NAMALWA (cell line): ENCODE data around the gene CFI.
A peak's percentile ranks its signal among the peaks of the same experiment; 100 is the strongest.

Experiments
- DNase-seq: peaks from one replicate; pipeline ENCODE4 v3.0.0-alpha.2; 2015; ENCODE audit warnings: low spot score

Gene CFI

DNA sequence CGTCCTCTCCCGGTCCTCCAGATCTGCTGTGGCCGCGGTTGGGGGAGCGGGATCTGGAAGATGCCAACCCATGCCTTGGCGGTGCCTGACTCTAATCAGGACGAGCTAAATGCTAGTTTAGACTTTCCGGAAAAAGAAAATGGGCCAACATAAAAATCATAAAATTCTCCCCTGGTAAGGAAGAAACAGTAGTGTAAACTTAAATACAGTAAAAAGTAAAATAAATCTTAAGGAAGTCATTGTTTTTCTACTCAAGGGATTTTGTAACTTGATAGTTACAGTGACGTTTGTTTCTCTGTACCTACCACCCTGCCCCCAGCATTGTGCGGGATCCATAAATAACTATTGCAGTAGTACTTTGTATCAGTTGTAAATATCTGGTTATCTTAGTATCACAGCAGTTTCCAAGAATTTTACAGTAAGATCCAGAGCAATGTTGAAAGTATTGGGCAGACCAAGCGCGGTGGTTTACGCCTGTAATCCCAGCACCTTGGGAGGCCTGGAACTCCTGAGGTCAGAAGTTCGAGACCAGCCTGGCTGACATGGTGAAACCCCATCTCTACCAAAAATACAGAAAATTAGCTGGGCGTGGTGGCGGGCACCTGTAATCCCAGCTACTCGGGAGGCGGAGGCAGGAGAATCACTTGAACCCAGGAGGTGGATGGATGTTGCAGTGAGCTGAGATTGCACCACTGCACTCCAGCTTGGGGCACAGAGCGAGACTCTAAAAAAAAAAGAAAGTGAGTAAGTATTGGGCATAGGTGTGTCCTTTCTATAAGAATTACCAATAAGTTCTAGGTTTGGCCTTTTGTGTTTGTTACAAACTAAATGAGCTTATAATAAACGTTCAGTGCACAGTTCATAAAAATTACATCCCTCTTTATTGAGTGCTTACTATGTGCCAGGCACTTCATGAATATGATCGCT is 70.9 kb downstream of the CFI start:
- no peak for DNase-seq

DNA sequence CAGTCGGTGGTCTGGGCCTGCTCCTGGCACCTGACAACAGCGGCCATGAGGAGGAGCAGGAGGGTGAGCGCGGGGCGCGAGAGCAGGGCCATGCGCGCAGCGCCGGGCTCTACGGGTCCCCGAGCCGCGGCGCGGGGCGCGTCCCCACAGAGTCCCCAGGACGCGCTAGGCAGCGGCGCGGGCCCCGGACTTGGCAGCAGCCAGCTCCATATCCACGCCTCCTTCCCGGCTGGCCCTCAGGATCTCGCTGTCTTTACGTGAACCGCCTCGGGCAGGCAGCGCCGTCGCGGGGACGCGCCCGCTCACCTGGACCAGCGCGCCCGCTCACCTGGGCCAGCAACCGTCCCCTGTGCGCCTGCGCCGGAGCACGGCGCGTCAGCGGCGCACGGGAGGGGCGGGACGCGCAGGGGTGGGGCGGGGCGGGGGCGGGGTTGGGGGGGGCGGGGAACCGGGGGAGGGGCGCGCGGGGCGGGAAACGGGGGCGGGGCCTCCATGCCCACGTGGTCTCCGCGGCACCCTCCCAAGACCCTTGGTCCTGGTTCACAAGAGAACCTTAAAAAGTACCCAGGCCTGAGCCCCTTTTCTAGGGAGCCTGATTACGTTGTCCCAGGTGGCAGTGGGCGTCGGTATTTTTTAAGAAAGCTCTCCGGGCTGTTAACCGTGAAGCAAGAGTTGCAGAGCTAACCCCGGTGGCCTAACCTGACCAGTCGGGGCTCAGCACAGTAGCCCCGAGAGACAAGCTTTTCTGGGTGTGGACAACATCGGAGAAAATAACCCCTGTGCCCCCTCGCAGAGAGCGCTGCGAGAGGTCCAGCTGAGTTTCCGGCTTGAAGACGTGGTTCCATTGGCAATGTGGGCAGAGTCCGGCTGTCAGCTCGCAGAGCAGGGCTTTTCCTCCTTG is 71.8 kb downstream of the CFI start, which contains the start of gene PLA2G12A:
PLA2G12A (minus strand) TSS at position 353 of the 901 bp plus-strand sequence; CDS start at position 92, 261 bp downstream.
- DNase-seq = peak; percentile 77

DNA sequence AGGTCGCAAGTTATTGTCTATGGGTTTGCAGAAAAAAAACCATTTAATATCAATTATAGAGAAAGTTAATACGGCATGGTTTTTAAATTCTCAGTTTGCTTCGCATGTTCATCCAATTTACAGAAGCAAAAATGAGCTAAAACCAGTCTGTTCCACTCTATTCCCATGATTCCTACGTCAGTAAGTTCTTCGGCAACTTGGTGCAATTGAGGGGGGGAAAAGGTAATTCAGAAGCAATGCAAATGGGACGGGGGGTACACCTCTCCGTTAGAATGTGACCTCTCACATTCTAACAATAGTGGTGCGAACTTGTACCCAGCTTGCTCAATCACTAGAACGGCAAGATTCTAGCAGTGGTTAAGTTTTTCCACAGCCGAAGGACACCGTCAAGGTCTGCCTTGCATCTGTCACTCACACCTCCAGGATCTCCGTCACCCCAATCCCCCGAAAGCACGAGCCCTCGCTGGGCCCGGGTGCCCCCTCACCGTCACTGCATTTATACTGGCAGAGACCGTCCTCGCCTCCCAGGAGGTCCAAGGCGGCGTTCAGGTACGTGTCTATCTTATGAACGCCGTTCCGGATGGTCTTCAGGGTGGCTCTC is 72.6 kb downstream of the CFI start:
- DNase-seq = peak; percentile 59

DNA sequence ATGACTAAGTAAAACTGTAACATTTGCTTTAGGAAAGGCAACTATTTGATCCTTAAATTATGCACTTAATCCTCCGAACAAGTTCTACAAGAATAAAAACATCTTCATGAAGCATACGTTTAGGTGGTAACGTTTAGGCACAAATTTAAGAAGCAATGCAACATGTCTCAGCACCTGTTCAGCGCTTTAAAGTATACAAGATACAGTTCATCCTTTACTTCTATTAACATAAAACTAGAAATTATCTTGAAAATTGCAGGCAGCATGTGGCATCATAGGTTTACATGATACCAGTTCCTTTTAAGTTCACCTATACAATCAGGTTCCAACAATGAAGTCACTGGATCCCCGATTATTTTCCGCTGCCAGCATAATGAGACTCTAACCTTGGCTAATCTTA is 73.4 kb downstream of the CFI start:
- no peak for DNase-seq

DNA sequence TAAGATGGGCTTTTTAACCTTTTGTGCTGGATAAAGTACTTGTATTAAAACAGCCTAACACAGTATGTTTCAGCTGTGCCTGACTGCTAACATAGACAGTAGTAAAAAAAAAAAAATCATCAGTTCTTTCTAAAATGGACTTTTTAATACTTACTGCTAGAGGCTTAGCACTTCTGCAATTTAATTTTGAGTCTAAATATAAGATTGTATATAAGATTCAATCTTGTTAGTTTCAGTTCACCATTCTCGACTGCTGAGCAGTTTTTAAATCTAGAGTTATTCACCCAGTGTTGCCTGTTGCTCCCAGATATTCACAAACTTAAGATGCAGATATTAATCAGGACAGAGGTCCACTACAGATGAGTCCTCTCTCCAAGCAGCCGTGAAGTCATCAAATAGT is 78.7 kb downstream of the CFI start:
- no peak for DNase-seq

DNA sequence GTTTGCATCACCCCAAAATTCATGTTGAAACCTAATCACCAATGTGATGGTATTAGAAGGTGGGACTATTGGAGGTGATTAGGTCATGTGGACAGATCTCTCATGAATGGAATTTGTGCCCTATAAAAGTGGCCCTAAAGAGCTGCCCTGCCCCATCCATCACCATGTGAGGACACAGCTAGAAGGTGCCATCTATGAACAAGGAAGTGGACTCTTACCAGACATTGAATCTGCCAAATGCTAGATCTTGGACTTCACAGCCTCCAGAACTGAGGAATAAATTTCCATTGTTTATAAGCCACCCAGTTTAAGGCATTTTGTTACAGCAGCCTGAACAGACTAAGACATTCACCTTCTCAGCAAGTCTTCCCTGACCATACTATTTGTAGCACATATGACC is 79.4 kb downstream of the CFI start:
- DNase-seq = no peak

DNA sequence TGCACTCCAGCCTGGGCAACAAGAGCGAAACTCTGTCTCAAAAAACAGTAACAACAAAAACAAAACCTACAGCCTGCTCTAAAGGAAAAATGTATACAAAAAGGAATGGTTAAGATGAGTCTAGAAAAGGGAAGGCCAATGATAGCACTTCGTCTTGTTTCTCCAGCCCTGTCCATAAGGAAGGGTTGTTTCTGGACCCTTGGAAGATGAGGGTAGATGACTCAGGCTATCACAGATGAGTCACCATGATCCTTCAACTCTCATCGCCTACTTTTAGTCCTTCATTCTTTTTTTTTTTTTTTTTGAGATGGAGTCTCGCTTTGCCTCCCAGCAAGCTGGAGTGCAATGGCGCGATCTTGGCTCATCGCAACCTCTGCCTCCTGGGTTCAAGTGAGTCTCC is 80.8 kb downstream of the CFI start:
- DNase-seq = no peak

DNA sequence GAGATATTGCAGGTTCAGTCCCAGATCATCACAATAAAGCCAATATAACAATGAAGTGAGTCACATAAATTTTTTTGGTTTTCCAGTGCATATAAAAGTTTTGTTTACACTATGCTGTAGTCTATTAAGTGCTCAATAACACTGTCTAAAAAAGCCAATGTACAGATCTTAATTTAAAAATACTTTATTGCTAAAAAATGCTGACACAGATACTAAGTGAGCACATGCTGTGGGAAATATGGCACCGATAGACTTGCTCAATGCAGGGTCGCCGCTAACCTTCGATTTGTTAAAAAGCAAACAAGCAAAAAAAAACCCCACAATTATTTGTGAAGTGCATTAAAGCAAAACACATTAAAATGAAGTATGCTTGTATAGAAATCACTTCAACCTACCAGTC is 82.2 kb downstream of the CFI start:
- DNase-seq = no peak

DNA sequence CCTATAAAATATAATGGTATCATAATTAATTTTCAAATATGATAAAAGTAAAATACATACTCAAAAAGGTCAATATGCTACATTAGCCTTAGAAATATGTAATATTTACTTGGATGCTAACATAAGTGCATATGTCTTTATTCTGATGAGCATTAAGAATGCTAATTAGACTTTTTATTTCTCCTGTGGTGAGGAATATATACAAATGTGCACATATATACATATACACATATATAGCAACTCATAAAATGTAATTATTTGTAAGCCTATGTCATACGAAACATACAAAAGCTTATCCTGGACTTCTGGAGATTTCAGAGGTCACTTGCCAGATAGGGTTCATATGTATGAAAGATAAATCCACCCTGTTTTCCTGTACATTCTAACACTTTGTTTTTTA is 83.0 kb downstream of the CFI start:
- no peak for DNase-seq

DNA sequence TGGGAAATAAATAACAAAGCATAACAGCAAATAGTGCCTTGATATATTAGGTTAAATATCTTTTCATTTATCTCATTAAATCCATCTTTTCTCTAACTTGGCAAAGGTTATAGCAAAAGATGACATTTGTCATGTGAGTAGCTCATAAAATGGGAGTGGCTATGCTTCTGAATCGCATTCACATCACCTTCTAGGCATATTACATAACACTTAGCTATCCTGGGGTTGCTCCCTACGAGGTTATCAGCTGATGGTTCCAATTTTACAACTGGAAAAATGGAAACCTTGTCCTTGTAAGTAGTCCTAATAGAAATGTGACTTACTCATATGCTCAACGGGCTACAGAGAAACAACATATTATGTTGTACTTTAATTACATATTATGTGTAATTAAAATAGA is 88.3 kb downstream of the CFI start:
- DNase-seq = no peak

DNA sequence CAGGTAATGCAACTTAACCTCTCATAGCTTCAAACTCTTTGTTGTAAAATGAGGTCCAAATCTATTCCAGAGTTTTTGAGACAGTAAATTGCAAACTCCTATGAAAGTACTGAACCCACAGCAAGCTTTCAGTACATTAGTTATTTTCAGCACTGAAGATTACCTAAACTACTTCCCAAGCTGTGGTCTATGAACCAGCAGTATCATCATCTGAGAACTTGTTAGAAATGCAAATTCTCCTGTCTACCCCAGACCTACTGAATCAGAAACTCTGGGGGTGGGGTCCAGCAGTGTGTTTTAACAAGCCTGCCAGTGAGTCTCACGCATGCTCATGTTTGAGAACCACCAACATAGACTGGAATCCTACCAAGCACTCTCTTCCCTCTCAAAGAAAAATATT is 92.8 kb downstream of the CFI start:
- DNase-seq = no peak

DNA sequence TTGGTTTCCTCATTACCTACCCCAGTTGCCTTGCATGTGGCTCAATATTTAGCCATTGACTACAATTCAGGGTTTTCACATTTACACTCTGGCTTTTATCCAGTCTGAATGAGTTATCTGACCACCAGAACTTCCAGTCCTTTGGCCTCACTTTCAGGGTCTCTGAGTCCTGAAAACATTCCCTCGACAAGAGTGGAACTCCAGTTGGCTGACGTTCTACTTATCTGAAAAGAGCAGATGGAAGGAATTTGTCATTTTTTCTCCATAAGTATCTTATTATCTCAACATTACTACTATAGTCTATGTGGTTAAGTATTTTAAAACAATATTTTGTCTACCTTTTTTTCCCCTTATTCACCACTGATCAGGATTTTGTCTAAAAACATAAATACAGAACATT is 93.4 kb downstream of the CFI start:
- DNase-seq = no peak

DNA sequence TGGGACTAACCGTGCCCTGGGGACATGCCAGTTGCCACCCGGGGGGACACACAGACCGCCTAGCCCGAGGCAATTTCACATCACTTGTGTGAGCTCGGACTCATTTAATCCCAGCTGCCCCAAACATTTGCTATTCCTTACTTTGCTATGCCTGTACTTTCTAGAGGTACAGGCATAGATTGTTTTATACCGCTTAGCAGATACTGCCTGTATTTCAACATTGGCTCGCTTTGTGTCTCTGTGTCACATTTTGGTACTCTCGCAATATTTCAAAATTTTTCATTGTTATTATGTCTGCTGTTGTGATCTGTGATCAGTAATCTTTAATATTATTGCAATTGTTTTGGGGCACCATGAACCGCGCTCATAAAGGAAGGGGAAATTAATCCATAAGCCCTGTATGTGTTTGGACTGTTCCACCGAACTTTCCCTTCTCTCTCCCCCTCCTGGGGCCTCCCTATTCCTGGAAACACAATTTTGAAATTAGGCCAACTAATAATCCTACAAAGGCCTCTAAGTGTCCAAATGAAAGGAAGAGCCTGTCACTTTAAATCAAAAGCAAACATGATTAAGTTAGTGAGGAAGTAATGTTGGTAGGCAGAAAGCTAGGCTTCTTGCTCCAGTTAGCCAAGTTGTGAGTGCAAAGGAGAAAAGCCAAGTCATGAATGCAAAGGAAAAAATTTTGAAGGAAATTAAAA is 98.0 kb downstream of the CFI start:
- no peak for DNase-seq

DNA sequence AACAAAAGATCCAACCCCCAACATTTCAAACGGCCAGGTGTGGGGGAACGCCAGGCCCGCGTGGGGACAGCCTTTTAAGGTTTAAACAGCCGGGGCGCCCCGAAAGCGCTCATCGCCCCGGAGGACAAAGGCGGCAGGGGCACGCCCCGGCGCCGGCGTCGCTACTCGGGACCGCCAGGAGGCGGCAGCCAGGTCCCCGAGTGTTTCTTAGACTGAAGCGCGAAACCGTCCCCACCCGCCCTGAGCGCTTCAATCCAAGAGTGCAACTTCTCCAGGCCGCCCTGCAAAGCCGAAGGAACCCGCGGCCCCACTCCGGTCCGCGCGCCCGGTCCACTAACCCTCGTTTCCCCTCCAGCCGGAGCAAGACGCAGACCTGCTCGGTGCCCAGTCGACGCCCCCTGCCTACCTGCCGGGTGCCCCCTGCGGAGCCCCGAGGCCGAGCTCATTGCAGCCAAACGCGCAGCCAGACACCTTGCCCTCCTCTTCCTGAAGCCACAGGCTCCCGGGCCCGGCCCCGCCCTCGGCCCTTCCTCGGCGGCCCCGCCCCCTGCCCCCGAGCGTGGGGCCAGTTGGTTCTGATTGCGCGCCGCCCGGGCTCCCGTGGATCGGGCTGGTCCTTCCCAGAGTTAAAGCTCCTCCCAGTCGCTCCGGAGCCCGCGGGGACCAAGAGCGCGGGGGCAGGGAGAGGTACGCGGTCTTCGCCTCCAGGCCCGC is 98.7 kb downstream of the CFI start, which contains the start of gene CASP6:
CASP6 (minus strand) TSS at position 496 of the 714 bp plus-strand sequence; CDS start at position 446, 50 bp downstream.
- peak; percentile 83 for DNase-seq

DNA sequence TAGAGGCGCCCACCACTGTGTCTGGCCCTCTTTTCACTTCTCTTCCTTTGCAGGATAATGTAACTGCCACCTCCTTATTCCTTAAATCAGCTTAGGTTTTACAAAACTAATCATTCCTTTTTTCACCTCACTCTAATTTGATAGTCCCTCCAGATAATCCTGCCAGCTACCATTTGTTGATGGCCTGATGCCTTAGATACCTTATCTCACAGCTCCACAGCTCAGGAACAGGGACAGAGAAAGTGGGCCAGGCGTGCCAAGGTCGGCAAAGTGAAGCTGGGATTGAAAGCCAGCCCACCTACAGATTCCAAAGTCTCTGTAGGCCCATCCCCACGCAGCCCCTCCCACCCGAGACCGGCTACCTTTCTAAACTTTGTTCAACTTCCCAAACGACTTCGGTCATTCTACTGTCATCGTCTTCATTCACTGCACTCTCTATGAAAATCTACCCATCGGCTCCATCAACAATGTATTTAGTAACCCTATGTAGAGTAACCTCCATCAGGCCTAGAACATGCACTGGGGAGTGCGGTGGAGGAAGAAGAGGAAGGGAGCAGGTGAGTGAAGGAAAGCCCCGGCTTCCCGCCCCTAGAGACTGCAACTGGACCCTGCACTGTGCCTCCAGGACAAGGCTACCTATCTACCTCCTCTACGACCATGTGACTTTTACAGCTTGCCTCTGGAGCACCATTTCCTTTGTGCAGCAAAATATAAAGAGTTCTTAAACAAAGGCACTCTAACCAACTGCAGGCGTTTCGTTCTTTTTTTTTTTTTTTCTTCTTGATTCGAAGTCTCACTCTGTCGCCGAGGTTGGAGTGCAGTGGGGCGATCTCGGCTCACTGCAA is 100.0 kb downstream of the CFI start:
- DNase-seq = no peak

DNA sequence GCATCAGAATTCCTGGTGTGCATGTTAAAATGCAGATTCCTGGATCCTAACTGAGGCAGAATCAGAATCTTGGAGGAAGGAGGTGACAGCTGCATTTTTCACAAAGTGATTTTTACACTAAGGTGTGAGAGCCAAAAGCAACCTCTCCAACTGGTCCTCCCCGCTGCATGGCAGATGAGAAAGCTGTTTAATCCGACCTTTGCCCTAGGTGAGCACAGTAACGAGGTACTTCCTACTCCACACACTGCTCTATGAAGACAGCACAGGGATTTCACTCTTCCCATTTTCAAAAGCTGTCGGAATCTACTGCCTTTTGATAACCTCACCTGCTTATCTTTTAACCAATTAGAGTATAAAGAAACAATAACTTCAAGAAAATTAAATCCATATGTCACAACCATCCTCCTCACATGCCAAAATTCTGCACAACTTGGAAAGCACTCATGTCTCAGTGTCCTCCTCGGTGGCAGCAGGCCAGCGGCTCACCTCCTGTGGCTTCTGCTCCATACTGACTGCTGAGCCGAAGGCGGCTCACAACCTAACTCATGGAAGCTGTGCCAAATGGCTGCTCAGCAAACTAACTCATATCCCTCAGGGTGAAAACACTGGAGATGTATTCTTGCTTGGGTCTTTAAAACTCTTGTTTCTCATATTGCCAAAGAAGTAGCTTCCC is 102.1 kb downstream of the CFI start:
- no peak for DNase-seq

DNA sequence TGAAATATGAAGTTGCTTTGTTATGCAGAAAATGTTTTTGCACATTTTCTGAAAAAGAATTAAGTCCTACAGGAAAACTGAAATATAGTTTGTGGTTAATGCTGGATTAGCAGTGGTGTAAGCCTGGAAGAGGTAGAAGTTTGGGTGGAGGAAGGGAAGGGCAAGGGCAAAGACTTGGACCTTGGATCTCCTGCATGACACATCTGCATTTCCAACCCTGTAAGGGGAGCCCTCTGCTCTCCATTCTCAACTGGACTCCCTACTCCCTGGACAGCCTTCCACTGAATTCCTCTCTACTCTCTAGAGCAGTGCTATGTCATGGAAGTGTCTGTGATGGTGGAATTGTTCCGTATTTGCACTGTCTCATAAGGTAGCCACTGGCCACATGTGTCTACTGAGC is 103.1 kb downstream of the CFI start:
- DNase-seq = no peak

DNA sequence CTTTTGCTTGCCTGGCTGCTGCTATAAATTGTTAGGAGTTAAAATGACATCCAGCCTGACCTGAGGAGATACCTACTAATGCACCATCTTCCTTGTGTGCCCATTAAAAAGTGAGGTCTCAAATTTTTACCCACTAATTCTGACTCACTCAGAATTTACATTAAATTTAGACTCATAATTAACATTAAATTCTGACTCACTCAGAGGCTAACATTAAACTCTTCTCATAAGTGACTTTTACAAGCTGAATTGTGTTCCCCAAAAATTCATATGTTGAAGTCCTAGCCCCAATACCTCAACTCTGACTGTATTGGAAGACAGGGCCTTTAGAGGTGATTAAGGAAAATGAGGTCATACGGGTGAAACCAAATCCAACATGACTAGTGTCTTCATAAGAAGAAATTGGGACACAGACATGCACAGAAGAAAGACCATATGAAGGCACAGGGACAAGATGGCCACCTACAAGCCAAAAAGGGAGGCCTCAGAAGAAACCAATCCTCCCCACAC is 110.3 kb downstream of the CFI start:
- no peak for DNase-seq
